Small intestine (tissue), 7 donors: ENCODE data around the gene MTMR2. TPM values are rescaled to one million over a fixed set of nuclear protein-coding genes. Genes with fewer than 3 reads are reported as not detected.
"Not testable (repeated sequence)": the region's sequence is repeated elsewhere in the genome, so short reads cannot be mapped to it uniquely, and the experiment has no call there.

Experiments
- DNase-seq, 2 donors: peaks; one replicate each; pipeline versions ENCODE4 v3.0.0 to v3.0.0-alpha.2; 2013
- FAIRE-seq: peaks from 2 replicates; lab custom pipeline; 2012; peaks lifted over from hg19 to GRCh38; lab: Jason Lieb, UNC
- H3K27ac ChIP-seq, 3 donors: one replicate each; pipeline ENCODE4 v1.5.1; 2013; ENCODE audit warnings: low read length in 2 of 3, mild to moderate bottlenecking in 2 of 3, control low read depth in 1 of 3, inconsistent platforms in 1 of 3, low read depth in 1 of 3, moderate library complexity in 1 of 3
- H3K27me3 ChIP-seq, 3 donors: one replicate each; pipeline ENCODE4 v1.6.1; 2013; ENCODE audit warnings: low read length in 3 of 3, inconsistent platforms in 1 of 3; ENCODE audit not compliant: control insufficient read depth in 3 of 3, insufficient read depth in 3 of 3
- H3K36me3 ChIP-seq, 3 donors: one replicate each; pipeline ENCODE4 v1.6.1; 2013; ENCODE audit warnings: low read length in 3 of 3, inconsistent platforms in 1 of 3, low read depth in 1 of 3, mild to moderate bottlenecking in 1 of 3, moderate library complexity in 1 of 3; ENCODE audit not compliant: control insufficient read depth in 3 of 3, insufficient read depth in 2 of 3
- H3K4me1 ChIP-seq, 3 donors: one replicate each; pipeline ENCODE4 v1.6.1; 2013; ENCODE audit warnings: low read length in 2 of 3, inconsistent platforms in 1 of 3, low read depth in 1 of 3, mild to moderate bottlenecking in 1 of 3, moderate library complexity in 1 of 3; ENCODE audit not compliant: control insufficient read depth in 3 of 3, insufficient read depth in 2 of 3
- H3K4me3 ChIP-seq, 3 donors: one replicate each; pipeline ENCODE4 v1.5.1; 2013; ENCODE audit warnings: low read length in 3 of 3, control low read depth in 1 of 3, inconsistent platforms in 1 of 3, low read depth in 1 of 3, mild to moderate bottlenecking in 1 of 3, moderate library complexity in 1 of 3
- H3K9me3 ChIP-seq, 2 donors: one replicate each; pipeline ENCODE4 v1.6.1; 2013; ENCODE audit warnings: low read depth in 1 of 2, low read length in 1 of 2; ENCODE audit not compliant: control insufficient read depth in 2 of 2, insufficient read depth in 1 of 2
- WGBS, 3 donors: extraction: QIAGEN DNeasy Blood & Tissue Kit; methylation state at CpG; one replicate each; pipeline ENCODE4 v1.1.7; 2013; 5-methylcytosine and 5-hydroxymethylcytosine counted together
- polyA plus RNA-seq, 4 donors: library from polyadenylated mRNA; stranded (reverse) in 3 of 4; unstranded in 1 of 4; fragments of 200-250 nt in 3 of 4; fragments of 120-200 nt in 1 of 4; gene quantifications; one replicate each; pipeline versions ENCODE4 v1.2.1 to v1.2.3, GENCODE V29; 2013
- donor health status: healthy with polysubstance abuse.
- donor health status: control.
- donor health status: control.
- donor health status: Bipolar disorder and iron deficiency.
- donor health status: healthy.

Gene MTMR2
- polyA plus RNA-seq, 4 donors = 4.7 to 26.8 (median 9.9) TPM

GRCh38 chr11:95860024-95860423 lies 63.9 kb downstream of the MTMR2 start:
- not testable (repeated sequence) for DNase-seq, H3K27me3 ChIP-seq, FAIRE-seq, H3K27ac ChIP-seq, H3K4me3 ChIP-seq, H3K4me1 ChIP-seq, H3K9me3 ChIP-seq
- 91 to 95% (median 93%) methylated on average over 4 of the region's 4 CpGs for WGBS, 3 donors
- peaks cover 0 to 12% (median 0%) of the 10 kb centered on the region in 3 donors for H3K36me3 ChIP-seq

GRCh38 chr11:95854362-95854761 lies 69.5 kb downstream of the MTMR2 start:
- not testable (repeated sequence) for H3K9me3 ChIP-seq, H3K27ac ChIP-seq, FAIRE-seq, H3K4me3 ChIP-seq, H3K4me1 ChIP-seq, H3K27me3 ChIP-seq, DNase-seq
- H3K36me3 ChIP-seq = peaks cover 0 to 17% (median 3%) of the 10 kb centered on the region in 3 donors
- 76 to 90% (median 81%) methylated on average over 5 of the region's 5 CpGs for WGBS, 3 donors

- DNase-seq (no peak), FAIRE-seq (no peak)
- Histone ChIP-seq H3K36me3 (peaks cover 0 to 17% (median 3%) of the 10 kb centered on the region in 3 donors), H3K4me1 (no peaks in the 10 kb centered on the region), H3K4me3 (no peak overlapping the region), H3K27ac (no peak overlapping the region), H3K27me3 (no peaks in the 10 kb centered on the region), H3K9me3 (no peaks in the 10 kb centered on the region)
- 85 to 88% (median 87%) methylated on average over 2 of the region's 2 CpGs for WGBS, 3 donors
These were observed 70.0 kb downstream of the MTMR2 start for GRCh38 chr11:95853862-95854261.

- Histone ChIP-seq H3K27ac (no peak overlapping the region), H3K9me3 (no peaks in the 10 kb centered on the region), H3K4me1 (no peaks in the 10 kb centered on the region), H3K36me3 (peaks cover 0 to 17% (median 3%) of the 10 kb centered on the region in 3 donors), H3K27me3 (no peaks in the 10 kb centered on the region), H3K4me3 (no peak overlapping the region)
- FAIRE-seq (no peak), DNase-seq (no peak)
These were observed 70.8 kb downstream of the MTMR2 start for GRCh38 chr11:95853138-95853537.

- no peaks in the 10 kb centered on the region for H3K27me3 ChIP-seq
- H3K27ac ChIP-seq = no peak overlapping the region
- FAIRE-seq = no peak
- peaks cover 0 to 14% (median 3%) of the 10 kb centered on the region in 3 donors for H3K36me3 ChIP-seq
- no peak for DNase-seq
- no peaks in the 10 kb centered on the region for H3K4me1 ChIP-seq
- H3K9me3 ChIP-seq = no peaks in the 10 kb centered on the region
- H3K4me3 ChIP-seq = no peak overlapping the region
These were observed 73.8 kb downstream of the MTMR2 start for GRCh38 chr11:95850137-95850536.

- no peak for FAIRE-seq
- Histone ChIP-seq H3K4me1 (no peaks in the 10 kb centered on the region), H3K27ac (no peak overlapping the region), H3K27me3 (no peaks in the 10 kb centered on the region), H3K36me3 (peaks cover 3 to 14% (median 3%) of the 10 kb centered on the region in 3 donors), H3K4me3 (no peak overlapping the region), H3K9me3 (no peaks in the 10 kb centered on the region)
- DNase-seq = peak; percentile 58 to 66
- WGBS, 3 donors = 70 to 75% (median 75%) methylated on average over 6 of the region's 6 CpGs
These were observed 74.7 kb downstream of the MTMR2 start for GRCh38 chr11:95849087-95849825.

- 93 to 98% (median 94%) methylated on average over 1 of the region's 1 CpG for WGBS, 3 donors
- no peak overlapping the region for H3K4me3 ChIP-seq
- no peaks in the 10 kb centered on the region for H3K27me3 ChIP-seq
- DNase-seq (no peak), FAIRE-seq (no peak)
- H3K9me3 ChIP-seq = no peaks in the 10 kb centered on the region
- H3K27ac ChIP-seq = no peak overlapping the region
- peaks cover 3 to 8% (median 3%) of the 10 kb centered on the region in 3 donors for H3K36me3 ChIP-seq
- no peaks in the 10 kb centered on the region for H3K4me1 ChIP-seq
These were observed 78.7 kb downstream of the MTMR2 start for GRCh38 chr11:95845167-95845566.

GRCh38 chr11:95835768-95836488 lies 88.0 kb downstream of the MTMR2 start:
- Histone ChIP-seq H3K27me3 (no peaks in the 10 kb centered on the region), H3K9me3 (no peaks in the 10 kb centered on the region), H3K4me1 (no peaks in the 10 kb centered on the region), H3K36me3 (peaks cover 0 to 6% (median 4%) of the 10 kb centered on the region in 3 donors), H3K27ac (no peak overlapping the region), H3K4me3 (no peak overlapping the region)
- DNase-seq = peak; percentile 77
- 12 to 24% (median 19%) methylated on average over 3 of the region's 3 CpGs for WGBS, 3 donors
- no peak for FAIRE-seq
